PFSK-1 (cell line): ENCODE results near the gene CAB39.

Experiments used
- FOXP2 ChIP-seq: optimal IDR thresholded peaks from 2 replicates; pipeline ENCODE3; 2011; ENCODE audit warnings: borderline replicate concordance, control low read depth, inconsistent platforms; ENCODE audit not compliant: insufficient read depth; ENCODE audit errors: extremely low read length, extremely low read depth
- POLR2AphosphoS5 ChIP-seq: IDR thresholded peaks from 2 replicates; pipeline ENCODE4 v1.6.1; 2012; ENCODE audit warnings: low read depth, mild to moderate bottlenecking, control low read depth, low read length, moderate library complexity
- SIN3A ChIP-seq: IDR thresholded peaks from 2 replicates; pipeline ENCODE4 v1.6.1; 2012; ENCODE audit warnings: mild to moderate bottlenecking, low read length, moderate library complexity, borderline replicate concordance; ENCODE audit not compliant: insufficient read depth
- TAF1 ChIP-seq: IDR thresholded peaks from 2 replicates; pipeline ENCODE4 v1.6.1; 2012; ENCODE audit warnings: low read length, control low read depth, borderline replicate concordance; ENCODE audit not compliant: insufficient read depth
- TF ChIP-seq, protein P1 (sequence below), 2 experiments: IDR thresholded peaks; 2 replicates each; pipeline versions ENCODE4 v1.6.1 to v1.8.0; 2011 to 2012; ENCODE audit warnings: low read depth in 2 of 2, low read length in 2 of 2, control low read depth in 1 of 2, inconsistent platforms in 1 of 2, mild to moderate bottlenecking in 1 of 2, moderate library complexity in 1 of 2; ENCODE audit not compliant: insufficient read depth in 1 of 2

The CAB39 gene

GRCh38 chr2:230864122-230864604 lies 151.5 kb downstream of the CAB39 start:
- no peak for TF ChIP-seq FOXP2
- no peak for TF ChIP-seq TAF1
- TF ChIP-seq SIN3A, result no peak
- TF ChIP-seq, protein P1, sequence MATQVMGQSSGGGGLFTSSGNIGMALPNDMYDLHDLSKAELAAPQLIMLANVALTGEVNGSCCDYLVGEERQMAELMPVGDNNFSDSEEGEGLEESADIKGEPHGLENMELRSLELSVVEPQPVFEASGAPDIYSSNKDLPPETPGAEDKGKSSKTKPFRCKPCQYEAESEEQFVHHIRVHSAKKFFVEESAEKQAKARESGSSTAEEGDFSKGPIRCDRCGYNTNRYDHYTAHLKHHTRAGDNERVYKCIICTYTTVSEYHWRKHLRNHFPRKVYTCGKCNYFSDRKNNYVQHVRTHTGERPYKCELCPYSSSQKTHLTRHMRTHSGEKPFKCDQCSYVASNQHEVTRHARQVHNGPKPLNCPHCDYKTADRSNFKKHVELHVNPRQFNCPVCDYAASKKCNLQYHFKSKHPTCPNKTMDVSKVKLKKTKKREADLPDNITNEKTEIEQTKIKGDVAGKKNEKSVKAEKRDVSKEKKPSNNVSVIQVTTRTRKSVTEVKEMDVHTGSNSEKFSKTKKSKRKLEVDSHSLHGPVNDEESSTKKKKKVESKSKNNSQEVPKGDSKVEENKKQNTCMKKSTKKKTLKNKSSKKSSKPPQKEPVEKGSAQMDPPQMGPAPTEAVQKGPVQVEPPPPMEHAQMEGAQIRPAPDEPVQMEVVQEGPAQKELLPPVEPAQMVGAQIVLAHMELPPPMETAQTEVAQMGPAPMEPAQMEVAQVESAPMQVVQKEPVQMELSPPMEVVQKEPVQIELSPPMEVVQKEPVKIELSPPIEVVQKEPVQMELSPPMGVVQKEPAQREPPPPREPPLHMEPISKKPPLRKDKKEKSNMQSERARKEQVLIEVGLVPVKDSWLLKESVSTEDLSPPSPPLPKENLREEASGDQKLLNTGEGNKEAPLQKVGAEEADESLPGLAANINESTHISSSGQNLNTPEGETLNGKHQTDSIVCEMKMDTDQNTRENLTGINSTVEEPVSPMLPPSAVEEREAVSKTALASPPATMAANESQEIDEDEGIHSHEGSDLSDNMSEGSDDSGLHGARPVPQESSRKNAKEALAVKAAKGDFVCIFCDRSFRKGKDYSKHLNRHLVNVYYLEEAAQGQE (IDR thresholded peaks at IDR 0.05; ENCODE audit: insufficient read depth in 1 of 2, low read depth in 2 of 2, low read length in 2 of 2), result no peak
- TF ChIP-seq POLR2AphosphoS5, result no peak

- TF ChIP-seq FOXP2 (no peak), TAF1 (no peak), SIN3A (no peak), POLR2AphosphoS5 (no peak)
- TF ChIP-seq, protein P1 (IDR thresholded peaks at IDR 0.05; ENCODE audit: insufficient read depth in 1 of 2, low read depth in 2 of 2, low read length in 2 of 2), result no peak
Observed at GRCh38 chr2:230864605-230865306, 152.1 kb downstream of the CAB39 start, which contains the start of gene ITM2C. Gene ITM2C (plus strand): TSS chr2:230864942. CDS start chr2:230865026, 84 bp downstream.

DNA sequence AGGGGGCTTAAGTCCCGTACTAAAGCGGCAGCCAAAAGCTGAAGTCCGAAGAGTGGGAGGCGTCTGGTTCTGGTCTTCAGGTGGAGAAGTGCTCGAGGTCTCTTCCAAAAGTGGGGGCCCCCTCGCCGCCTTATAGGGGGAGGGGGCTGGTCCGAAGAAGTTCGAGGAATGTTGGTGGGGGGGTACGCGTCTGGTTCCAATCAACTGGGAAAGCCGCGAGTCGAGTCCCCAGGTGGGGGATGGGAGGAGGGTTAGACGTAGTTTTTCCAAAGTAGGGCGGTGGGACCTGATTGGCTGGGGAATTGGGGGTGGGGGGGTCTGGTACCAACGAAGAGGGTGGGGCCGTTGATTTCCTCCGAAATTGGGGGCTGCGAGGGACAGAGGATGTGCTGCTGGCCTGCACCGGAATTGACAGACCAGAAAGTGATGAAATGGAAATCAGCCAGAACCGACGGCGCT lies 152.7 kb downstream of the CAB39 start:
- TF ChIP-seq TAF1, result no peak
- no peak for TF ChIP-seq POLR2AphosphoS5
- no peak for TF ChIP-seq FOXP2
- TF ChIP-seq SIN3A, result no peak
- TF ChIP-seq, protein P1 (IDR thresholded peaks at IDR 0.05; ENCODE audit: insufficient read depth in 1 of 2, low read depth in 2 of 2, low read length in 2 of 2), result no peak

GRCh38 chr2:230865766-230866755 lies 153.4 kb downstream of the CAB39 start:
- TF ChIP-seq, protein P1 (IDR thresholded peaks at IDR 0.05; ENCODE audit: insufficient read depth in 1 of 2, low read depth in 2 of 2, low read length in 2 of 2), result no peak
- TF ChIP-seq FOXP2 (no peak), SIN3A (no peak), POLR2AphosphoS5 (no peak), TAF1 (no peak)
